GM12873 (cell line): ENCODE results near the gene CNPPD1.
A peak's percentile ranks its signal among the peaks of the same experiment; 100 is the strongest.

Experiments used
- CTCF ChIP-seq: IDR thresholded peaks from 2 replicates; pipeline ENCODE4 v1.5.1; 2012; ENCODE audit warnings: low read depth, mild to moderate bottlenecking, moderate library complexity, low read length, control low read depth; ENCODE audit not compliant: insufficient read depth; ENCODE audit errors: missing control alignments

Gene CNPPD1

DNA sequence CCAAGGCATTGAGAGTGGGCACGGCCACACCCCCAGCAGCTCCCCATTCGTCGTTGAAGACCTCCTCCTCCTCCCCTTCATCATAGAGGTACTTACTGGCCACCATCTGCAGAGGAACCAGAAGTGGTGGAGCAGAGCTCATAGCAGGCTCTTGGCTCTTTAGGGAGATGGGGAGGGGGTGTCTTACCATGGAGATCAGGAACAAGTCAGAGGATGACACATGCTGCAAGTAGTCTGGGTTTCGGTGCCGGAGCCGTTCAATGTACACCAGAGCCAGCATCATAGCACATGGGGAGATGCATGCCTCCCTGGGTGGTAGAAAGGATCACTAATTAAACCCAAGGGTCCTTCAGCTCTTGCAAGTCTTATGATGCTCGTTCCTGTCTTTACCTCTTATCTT, 1.9 kb downstream of the CNPPD1 start:
- no peak for TF ChIP-seq CTCF

- no peak for TF ChIP-seq CTCF
Observed at GRCh38 chr2:219174146-219174545, 2.6 kb downstream of the CNPPD1 start.

DNA sequence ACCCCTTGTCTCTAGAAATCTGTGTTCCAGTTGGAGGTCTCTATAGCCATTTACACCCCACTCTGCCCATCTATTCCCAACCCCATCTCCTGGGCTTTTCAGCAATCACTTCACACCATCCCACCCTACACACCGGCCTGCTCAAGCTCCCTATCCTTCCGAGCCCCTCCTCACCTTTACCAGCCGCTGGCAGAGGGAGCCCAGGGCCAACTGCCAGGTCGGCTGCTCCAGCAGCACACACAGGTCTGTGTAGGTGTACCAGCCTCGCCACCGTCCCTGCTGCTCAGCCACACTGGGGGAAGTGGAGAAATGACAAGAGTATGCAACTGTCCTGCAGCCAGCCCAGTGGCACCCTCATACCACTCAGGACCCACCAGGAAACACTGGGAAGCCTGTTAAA, 3.5 kb downstream of the CNPPD1 start:
- TF ChIP-seq CTCF: no peak

DNA sequence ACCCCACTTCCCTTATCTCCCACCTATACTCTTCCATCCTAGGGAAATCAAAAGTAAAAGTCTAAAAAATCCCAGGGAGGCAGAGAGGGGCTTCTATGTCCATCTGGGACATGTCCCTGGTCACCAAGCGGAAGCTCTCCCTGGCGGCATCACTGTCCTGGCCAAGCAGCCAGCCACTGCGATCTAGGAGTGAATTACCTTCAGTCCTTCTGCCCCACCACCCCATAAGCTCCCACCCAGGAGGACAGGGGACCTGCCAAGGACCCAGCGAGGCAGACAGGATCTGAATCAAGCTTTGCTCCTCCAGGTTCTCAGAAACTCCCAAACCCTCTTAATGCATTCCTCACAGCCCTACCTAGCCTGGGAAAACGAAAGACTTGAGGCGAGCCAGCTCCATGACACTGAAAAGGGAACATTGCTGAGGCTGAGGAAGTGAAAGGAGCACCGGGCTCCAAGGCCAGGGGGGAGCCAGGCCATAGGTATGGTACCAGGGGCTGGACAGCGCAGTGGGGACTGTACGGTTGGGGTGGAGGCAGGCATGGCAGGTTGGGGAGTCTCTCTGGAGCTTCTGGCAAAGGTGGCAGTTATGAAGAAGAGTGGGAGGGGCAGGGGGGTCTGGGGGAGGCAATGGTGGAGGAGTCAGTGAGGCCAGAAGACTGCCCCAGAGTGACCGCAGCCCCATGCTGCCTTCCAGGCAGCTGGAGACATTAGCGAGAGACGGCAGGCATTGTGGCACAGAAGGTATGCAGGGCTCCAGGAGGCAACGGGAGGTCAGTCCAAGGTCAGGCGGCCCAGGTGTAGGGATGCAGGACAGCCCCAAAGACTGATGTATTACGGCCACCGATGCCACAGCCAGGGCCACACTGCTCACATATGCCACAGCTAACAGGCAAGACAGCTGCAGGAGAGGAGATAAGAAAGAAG, 4.2 kb downstream of the CNPPD1 start:
- TF ChIP-seq CTCF: no peak

DNA sequence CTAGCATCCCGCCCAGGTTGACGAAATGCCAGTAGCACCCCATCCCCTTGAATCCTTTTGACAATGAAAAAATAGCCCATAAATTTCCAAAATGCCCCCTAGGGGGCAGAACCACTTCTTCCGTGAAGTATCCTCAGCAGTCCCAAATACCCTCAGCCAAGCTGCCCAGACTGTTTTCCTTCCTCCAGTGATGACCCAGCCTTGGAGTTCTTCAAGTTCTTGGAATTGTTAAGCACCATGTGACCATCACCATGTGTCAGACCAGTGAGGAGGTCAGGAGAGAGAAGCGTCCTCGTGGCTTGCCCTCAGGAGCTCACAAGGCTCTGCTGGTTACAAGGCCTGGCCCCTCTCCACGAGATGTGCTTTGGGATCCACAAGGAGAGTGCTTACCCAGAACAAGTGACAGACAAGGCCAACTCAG, 5.5 kb downstream of the CNPPD1 start:
- TF ChIP-seq CTCF: peak; percentile 80

- TF ChIP-seq CTCF: no peak
Observed at GRCh38 chr2:219169930-219170654, 6.6 kb downstream of the CNPPD1 start, which contains the start of gene SLC23A3. TSS of gene SLC23A3 (minus strand) at chr2:219170029. CDS start at chr2:219169984, 45 bp downstream.

DNA sequence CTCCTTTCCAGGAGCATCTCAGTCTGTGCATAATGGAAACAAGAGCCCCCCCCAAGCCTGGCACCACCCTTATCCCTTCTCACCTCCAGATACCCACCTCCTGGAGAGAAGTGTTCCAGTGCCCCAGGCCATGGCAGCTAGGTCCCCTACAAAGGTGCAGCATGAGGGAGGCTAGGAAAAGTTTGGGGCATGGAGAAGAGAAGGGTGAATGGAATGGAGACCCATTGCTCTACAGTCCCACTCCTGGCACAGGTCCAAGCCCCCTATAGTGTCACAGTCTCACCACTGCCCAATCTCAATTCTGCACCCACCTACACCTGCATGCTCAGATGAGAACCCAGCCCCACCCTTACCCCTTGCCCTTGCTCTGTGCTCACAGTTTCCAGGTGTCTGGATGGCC, 7.8 kb downstream of the CNPPD1 start:
- TF ChIP-seq CTCF: no peak
